NCI-H2227 (cell line): ENCODE results near the gene ADCY10.
"Not testable (repeated sequence)": the region's sequence is repeated elsewhere in the genome, so short reads cannot be mapped to it uniquely, and the experiment has no call there.

Source experiments
- DNase-seq: peaks from one replicate; lab custom pipeline; 2025; ENCODE audit not compliant: unreplicated experiment; lab: John Stamatoyannopoulos, UW

Gene ADCY10

GRCh38 chr1:167820684-167821355 is 93.1 kb downstream of the ADCY10 start:
- no peak for DNase-seq

DNA sequence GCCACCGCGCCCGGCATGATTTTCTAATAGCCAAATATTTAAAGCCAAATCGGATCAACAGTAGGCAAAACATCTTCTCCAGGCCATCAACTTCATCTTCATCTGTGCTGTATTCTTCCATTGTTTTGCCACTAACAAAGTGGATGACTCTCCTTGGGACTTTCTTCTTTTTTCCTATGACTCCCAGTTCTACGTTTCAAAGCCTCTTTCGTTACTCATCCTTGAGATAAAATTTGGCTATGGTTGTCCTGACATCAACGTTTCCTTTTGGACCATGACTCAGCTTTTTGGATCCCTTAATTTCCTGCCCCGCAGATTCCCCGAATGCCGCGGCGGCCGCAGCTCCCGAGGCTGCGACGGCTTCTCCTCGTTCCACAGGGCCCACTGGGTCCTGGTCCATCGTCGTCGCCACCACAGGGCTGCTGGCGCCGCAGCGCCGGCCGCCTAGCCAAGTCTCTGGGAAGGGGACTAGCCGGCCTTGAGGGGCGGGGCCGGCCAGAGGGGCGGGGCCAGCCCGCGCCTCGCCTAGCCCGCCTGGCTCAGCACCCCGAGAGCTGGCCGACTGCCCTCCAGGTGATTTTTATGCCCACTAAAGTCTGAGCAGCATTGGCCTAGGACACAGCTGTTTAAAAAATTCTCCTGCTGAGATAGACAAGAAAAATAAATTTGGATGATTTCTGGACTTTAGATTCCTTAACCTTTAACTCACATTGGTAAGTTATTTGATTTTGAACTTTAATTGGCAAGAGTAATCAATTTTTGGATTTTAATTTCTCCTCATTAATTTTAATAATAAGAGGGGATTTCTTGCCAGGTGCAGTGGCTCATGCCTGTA is 93.9 kb downstream of the ADCY10 start:
- DNase-seq: peak; percentile 75

DNA sequence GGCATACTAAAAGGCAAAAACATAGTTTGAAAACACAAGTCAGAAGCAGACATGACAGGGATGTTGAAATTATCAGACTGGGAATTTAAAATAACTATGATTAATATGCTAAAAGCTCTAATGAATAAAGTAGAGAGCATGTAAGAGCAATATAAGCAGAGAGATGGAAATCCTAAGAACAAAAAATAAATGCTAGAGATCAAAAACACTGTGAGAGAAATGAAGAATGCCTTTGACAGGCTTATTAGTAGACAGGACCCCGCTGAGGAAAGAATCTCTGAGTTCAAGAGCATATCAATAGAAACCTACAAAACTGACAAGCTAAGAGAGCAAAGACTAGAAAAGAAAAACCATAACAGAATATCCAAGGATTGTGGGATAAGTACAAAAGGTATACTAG is 98.3 kb downstream of the ADCY10 start:
- DNase-seq: no peak

DNA sequence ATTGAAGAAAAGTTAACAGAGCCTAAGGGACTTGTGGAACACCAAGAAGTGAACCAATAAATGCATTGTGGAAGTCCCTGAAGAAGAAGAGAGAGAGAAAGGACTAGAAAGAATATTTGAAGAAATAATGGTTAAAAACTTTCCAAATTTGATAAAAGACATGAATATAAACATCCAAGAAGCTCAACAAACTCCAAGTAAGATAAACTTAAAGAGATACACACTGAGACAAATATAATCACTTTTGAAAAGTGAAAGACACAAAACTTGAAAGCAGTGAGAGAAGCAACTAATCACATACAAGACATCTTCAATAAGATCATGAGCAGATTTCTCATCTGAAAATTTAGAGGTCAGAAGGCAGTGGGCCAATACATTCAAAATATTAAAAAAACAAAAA is 101.0 kb downstream of the ADCY10 start:
- DNase-seq: no peak

GRCh38 chr1:167808690-167809089 is 105.2 kb downstream of the ADCY10 start:
- no peak for DNase-seq

- no peak for DNase-seq
Observed at GRCh38 chr1:167808104-167808503, 105.8 kb downstream of the ADCY10 start.

DNA sequence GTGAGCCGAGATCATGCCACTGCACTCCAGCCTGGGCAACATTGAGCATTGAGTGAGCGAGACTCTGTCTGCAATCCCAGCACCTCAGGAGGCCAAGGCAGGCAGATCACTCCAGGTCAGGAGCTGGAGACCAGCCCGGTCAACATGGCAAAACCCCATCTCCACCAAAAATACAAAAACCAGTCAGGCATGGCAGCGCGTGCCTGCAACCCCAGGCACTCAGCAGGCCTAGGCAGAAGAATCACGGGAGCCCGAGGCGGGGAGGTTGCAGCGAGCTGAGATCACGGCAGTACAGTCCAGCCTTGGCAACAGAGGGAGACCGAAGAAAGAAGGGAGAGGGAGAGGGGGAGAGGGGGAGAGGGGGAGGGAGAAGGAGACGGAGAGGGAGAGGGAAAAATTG is 107.3 kb downstream of the ADCY10 start:
- DNase-seq: not testable (repeated sequence)

GRCh38 chr1:167806235-167806634 is 107.7 kb downstream of the ADCY10 start:
- DNase-seq: not testable (repeated sequence)

DNA sequence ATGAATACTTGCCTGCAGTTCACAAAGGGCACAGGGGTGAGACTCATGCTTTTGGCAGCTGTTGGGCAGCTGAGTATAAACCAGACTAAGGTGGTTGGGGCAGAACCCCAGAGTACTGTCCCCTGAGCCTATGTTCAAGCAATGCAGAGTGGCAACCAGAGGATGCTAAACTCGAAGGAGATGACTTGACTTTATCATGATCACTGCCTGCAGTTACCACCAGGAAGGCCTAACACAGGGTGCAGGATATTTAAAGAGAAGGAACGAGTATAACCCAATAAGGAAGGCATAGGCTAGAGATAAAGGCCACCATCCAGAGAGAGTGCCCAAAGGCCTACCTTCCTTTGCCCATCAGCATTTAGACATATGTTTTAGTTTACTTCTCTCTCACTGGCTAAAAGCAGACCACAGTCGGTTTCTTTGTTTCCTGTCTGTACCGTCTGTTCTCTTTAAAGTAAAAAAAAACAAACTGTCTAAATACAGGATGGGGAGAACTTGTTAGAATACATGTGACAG is 108.8 kb downstream of the ADCY10 start:
- DNase-seq: no peak

GRCh38 chr1:167803358-167804207 is 110.4 kb downstream of the ADCY10 start:
- peak; percentile 80 for DNase-seq

DNA sequence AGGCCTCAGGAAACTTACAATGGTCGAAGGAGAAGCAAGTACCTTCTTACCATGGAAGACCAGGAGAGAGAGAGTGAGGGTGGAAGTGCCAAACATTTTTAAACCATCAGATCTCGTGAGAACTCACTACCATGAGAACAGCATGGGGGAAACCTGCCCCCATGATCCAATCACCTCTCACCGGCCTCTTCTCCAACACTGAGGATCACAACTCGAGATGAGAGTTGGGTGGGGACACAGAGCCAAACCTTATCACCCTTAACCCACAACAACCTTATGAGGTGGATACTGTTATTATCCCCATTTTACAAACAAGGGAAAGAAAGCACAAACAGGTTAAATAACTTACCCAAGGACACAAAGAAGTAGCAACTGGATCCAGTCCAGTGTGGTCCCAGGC is 111.7 kb downstream of the ADCY10 start:
- DNase-seq: no peak

DNA sequence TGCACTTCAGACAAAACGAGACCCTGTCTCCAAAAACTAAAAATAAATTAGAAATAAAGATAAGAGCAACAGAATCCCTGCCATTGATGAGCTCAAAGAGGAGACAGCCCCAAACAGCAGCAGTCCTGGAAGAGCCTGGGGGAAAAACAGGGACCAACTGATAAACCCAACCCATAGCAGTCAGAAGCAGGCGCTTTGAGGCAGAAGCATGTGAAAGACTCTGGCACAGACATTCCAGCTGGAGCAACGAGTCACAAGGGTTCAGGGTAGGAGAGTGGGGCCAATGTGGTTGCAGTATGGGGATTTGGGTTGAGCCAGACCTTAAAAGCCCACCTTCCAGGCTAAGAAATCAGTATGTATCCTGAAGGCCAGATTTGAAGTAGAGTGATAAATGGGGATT is 113.7 kb downstream of the ADCY10 start:
- DNase-seq: no peak

- DNase-seq: no peak
Observed at GRCh38 chr1:167799747-167800146, 114.2 kb downstream of the ADCY10 start.

GRCh38 chr1:167798952-167799351 is 115.0 kb downstream of the ADCY10 start:
- DNase-seq: no peak

- peak; percentile 5 for DNase-seq
Observed at GRCh38 chr1:167797015-167797414, 116.9 kb downstream of the ADCY10 start.

GRCh38 chr1:167795810-167796740 is 117.9 kb downstream of the ADCY10 start:
- no peak for DNase-seq

GRCh38 chr1:167794043-167794442 is 119.9 kb downstream of the ADCY10 start:
- no peak for DNase-seq

DNA sequence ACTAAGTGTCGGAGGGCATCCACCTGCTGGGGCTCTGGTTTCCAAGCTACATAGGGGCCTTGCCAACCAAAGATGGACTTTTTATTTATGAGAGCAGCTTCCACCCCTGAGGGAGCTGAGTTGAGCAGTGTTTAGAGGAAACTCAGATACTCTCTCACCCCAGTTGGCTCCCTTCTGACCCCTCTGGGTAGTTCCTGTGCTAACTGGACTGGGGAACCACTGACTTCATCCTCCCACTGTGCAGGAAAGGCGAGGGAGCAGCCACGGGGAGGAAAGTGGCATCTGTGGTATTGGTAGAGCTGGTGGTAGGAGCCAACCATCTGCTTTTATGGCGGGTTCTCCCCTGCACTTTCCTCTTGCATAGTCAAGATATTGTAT is 121.8 kb downstream of the ADCY10 start:
- no peak for DNase-seq

- DNase-seq: peak; percentile 9
Observed at GRCh38 chr1:167791281-167792187, 122.4 kb downstream of the ADCY10 start.
